HG02763 (cell line): ENCODE measurements around the gene GMCL1.
"Not testable (repeated sequence)": the region's sequence is repeated elsewhere in the genome, so short reads cannot be mapped to it uniquely, and the experiment has no call there.

ENCODE experiments used
- ATAC-seq: cut with Tn5 transposase; IDR thresholded peaks from one replicate; pipeline ENCODE4 v1.9.1; 2021; ENCODE audit warnings: mild to moderate bottlenecking, moderate library complexity; ENCODE audit not compliant: unreplicated experiment

Gene GMCL1

GRCh38 chr2:69805887-69806286 is 23.6 kb upstream of the GMCL1 start:
- no peak for ATAC-seq

DNA sequence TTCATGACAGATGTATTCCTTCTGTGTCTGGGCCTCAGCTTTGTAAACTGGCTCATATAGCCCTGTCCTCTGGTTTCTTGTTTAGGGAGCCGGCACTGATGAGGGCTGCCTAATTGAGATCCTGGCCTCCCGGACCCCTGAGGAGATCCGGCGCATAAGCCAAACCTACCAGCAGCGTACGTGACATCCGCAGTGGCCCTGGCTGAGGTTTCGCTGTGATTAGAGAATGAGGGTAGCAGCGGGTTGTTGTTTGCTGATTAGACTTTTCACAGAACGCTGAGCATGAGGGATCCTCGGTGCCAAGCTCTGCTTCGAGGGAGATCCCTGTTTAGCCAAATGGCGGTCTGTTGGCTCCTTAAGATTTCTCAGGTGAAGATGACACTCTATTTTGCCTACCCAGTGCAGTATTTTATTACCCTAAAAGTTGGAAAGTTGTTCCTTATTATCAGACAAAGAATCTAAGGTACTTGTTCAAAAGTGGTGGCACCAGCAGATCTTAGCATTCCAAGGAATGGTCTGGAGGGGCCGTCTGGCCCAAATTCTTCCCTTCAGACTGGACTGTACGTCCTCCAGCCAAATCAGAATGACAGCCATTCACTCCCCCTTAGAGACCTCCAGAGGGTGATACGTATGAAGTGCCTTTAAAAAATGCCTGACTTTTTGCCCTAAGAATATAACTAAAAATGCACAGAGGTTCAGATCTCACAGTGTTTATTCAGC is 21.5 kb upstream of the GMCL1 start:
- no peak for ATAC-seq

GRCh38 chr2:69810550-69810949 is 18.9 kb upstream of the GMCL1 start:
- no peak for ATAC-seq

DNA sequence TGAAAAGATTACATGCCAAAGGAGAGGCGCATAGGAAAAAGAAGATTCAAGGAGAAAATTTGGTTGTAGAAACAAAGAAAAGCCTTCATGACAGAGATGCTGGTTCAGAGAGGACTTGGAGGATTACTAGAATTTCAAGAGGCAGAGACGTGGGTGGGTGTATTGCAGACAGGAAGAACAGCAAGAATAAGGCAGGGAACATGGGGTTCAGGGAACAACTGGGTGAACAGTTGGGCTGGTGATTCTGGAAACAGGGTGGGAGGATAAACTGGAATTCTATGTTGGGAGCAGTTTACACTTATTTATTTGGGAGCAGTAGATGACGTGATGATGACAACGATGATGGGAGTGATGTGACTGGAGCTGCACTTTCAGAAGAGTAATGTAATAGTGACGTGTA is 18.4 kb upstream of the GMCL1 start:
- ATAC-seq: no peak

GRCh38 chr2:69811591-69811990 is 17.9 kb upstream of the GMCL1 start:
- no peak for ATAC-seq

DNA sequence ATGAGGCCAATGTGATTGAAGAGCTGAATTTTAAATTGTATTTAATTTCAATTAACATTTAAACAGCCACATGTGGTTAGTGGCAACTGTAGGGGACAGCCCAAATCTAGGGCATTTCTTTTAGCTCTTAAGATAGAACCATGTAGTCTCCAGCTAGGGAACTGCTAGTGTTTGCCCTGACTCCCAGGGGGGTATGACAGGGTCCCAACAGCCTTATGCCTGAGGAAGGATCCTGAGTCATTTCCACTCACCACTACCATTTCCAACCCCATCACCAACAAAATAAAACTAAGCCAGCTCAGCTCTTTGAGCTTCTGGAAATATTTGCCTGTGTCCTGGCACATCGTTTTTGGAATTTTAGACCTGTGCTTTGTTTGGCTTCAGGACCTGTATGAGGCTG is 13.7 kb upstream of the GMCL1 start:
- no peak for ATAC-seq

DNA sequence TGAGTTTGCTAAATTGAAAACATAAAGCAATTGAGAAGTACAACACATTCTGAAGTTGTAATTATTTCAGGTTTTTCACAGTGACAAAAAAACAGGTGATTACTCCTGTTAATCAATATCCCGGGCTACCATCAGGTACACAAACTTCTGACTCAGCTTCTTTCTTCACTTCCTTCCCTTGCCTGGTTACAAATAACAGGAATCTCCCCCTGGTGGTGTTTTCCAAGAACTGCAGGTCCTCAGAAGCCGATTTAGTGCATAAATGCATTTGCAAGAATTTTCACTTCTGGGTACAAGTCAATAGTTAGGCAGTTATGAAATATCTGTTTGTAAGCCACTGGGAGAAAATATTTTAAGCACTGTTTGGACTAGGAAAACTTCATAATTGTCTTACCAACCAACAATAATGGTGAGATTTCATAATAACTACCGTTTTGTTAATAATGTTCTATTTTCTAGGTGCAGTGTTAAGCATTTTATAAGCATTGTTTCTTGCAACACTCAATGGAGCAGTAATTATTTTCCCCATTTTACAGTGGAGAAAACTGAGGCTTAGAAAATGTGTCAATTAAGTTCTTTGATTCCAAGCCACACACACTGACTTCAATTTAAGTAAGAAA is 12.4 kb upstream of the GMCL1 start:
- peak; percentile 60 for ATAC-seq

- no peak for ATAC-seq
These were observed 11.5 kb upstream of the GMCL1 start for GRCh38 chr2:69817729-69818501.

DNA sequence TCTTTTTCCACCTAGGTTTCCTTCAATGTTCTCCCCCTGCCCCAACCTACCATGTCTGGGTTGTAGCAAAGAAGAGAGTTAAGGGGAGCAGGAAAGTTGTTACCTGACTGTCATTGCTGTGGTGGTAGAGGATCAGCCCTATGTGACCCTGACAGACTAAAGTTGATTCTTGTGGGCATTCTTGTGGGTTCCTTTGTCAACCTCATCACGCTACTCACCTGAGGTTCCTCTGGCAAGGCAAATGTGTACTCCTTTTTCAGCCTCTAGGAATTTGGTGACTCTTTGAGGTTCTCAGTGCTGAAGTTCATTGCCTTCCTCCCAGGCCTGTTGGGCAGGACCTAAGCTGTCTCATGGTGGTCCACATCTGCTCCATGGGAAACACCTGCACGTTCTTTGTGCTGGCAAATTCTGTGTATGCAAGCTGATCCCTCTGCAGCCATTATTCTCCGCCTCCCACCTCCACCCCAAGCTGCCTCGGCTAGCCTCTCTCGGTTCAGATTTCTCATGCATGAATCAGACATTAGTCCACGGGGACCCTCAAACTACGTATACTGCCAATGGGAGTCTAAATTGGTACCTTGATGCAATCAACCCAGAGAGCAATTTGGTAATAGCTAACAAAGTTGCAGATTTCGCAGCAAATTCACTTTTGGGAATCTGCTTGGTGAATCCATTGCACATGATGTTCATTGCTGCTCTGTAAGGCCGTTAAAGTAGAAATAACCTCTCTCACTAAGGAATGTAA is 1.5 kb upstream of the GMCL1 start:
- no peak for ATAC-seq

DNA sequence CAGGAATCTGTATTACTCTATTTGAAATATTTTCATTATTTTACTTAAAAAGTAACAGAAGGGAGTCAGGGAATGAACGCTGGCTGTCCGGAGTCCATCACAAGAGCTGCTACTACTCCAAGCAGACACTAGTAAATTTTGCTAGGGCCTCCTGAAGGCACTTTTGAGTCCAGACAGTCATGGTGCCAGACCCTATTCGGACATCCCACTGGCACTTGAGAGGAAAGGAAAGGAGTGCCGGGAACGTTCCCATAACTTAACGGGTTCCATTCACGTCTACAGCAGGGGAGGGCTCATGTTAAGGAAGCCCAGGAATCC is 563 bp upstream of the GMCL1 start:
- no peak for ATAC-seq

- ATAC-seq: peak; percentile 13
These were observed 815 bp downstream of the GMCL1 start for GRCh38 chr2:69830045-69830905.

DNA sequence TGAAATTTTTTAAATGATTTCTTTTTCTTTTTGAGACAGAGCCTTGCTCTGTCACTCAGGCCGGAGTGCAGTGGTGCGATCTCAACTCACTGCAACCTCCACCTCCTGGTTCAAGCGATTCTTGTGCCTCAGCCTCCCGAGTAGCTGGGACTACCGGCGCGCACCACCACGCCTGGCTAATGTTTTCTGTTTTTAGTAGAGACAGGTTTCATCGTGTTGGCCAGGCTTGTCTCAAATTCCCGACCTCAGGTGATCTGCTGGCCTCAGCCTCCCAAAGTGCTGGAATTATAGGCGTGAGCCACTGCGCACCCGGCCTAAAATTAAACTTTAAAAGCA is 1.4 kb downstream of the GMCL1 start:
- not testable (repeated sequence) for ATAC-seq

DNA sequence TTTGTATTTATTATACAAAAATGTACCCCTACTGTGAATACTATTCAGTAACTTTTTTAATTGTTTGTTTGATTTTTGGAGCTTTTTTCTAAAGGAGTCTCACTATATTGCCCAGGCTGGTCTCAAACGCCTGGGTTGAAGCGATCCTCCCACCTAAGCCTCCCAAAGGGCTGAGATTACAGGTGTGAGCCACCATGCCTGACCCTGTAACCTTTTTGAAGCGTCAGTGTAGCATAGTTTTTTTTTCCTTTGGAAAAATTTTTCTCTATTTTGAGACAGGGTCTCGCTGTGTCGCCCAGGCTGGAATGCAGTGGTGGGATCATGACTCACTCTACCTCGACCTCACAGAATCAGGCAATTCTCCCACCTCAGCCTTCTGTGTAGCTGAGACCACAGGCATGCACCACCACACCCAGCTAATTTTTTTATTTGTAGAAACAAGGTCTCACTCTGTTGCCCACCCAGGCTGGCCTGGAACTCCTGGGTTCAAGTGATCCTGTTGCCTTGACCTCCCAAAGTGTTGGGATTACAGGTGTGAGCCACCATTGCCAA is 2.0 kb downstream of the GMCL1 start:
- no peak for ATAC-seq

DNA sequence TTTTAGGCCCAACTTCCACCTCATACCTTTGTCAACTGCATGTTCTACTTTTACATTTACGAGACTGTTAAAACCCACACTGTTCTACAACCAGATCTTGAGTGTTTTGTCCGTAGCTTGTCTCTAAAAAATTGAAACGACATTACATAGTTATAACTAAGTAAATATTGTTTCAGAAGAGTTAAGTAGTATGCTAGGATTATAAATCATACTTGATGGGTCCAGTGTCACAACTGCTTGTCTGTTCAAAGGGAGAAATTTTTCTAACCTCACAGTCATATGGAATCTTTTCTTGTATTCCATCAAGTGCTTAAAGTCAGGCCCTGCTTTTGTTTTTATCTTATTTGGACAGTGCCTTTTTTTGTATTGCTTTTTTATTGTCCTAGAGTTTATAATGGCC is 4.3 kb downstream of the GMCL1 start:
- ATAC-seq: no peak

DNA sequence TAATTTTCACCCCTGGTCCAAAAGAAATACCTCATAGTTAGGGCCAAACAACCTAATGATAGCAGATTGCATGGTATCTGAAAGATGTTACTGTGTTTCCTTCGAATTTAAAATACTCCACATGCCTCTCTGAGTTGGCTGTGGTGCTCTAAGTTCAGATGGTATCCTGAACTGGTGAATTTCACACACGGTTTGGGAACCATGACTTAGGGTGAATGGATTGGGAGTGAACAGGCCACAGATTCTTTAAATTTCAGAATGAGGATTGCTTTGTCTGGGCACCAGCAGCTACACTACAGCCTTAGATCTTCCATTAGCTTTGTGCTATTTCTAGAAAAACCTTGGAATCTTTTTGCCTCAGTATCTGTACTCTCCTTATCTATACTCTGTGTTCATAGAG is 6.2 kb downstream of the GMCL1 start:
- no peak for ATAC-seq

GRCh38 chr2:69836316-69836715 is 6.9 kb downstream of the GMCL1 start:
- ATAC-seq: no peak

DNA sequence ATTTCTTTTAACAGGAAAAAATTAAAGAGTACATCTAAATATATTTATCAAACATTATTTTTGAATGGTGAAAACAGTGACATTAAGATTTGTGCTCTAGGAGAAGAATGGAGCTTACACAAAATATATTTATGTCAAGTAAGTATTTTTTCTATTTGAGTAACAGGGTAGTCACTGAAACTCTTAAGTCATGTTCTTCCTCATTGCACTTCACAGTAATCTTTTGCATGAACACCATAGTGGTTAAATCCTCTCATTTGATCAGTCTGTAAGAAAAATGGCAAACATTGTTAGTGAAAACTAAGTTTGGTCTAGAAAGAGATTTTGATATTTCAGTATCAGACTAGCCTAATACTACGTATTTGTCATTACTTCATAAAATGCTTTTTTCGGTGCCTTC is 8.1 kb downstream of the GMCL1 start:
- no peak for ATAC-seq

GRCh38 chr2:69843993-69844392 is 14.5 kb downstream of the GMCL1 start:
- ATAC-seq: no peak

- ATAC-seq: no peak
These were observed 15.1 kb downstream of the GMCL1 start for GRCh38 chr2:69844560-69844959.
